D341Med (cell line): ENCODE measurements around the gene GJB5.
"Not testable (repeated sequence)": the region's sequence is repeated elsewhere in the genome, so short reads cannot be mapped to it uniquely, and the experiment has no call there.

Experiments
- DNase-seq: peaks from one replicate; pipeline ENCODE4 v3.0.0; 2012; ENCODE audit warnings: low spot score

The GJB5 gene

GRCh38 chr1:34745666-34746065, 9.2 kb upstream of the GJB5 start:
- DNase-seq, result no peak

DNA sequence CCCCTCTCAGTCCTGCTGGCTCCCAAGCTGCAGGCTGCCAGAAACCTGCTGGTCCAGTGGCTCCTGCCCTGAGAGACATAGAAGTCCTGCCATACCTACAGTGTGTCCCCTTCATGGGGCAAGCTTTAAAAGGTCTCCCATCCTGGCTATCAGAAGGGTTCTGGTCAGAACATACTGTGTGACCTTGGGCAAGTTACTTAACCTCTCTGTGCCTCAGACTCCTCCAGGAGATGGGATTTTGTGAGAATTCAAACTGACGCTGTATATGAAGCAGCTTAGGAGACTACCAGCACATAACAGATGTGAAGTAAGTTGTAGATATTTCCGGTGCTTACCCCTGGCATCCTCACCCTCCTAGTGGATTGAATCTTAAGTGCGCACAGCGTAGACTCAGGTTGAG, 8.7 kb upstream of the GJB5 start:
- no peak for DNase-seq

DNA sequence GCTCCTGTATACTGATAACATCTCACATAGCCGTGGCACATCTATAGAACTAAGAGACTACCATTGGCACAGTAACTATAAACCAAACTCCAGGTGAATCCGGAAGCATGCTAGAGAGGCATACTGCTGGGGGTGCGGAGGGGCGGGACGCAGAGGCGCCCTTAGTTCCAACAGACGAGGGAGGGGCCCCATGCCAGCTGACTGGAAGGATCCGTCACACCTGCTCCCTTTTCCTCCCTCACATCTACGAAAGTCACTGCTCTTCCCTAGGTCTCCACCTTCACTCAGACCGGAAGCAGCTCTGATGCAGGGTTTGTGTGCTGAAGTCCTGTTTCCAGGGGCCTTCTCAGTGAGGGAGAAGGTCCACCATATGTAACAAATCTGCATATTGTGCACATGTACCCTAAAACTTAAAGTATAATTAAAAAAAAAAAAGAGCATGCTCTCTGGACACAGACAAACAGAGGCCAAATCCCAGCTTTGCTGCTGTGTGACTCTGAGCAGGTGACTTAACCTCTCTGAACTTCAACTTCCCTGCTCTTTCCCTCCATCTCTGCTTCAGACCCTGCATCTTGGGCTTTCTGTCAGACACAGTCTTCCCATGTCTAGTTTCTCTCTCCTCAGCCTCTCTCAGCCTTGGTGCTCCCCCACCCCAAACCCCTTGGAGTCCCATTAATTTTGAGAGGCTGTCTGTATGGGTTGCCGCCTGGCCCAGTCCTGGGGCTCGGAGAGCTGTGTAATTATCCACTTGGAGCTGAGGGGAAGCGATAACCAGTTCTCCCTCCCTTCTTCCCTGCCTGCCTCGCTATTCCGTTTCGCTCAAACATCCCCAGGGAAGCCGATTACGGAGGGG, 7.8 kb upstream of the GJB5 start:
- no peak for DNase-seq

- DNase-seq, result no peak
Observed at GRCh38 chr1:34747638-34747941, 7.3 kb upstream of the GJB5 start.

GRCh38 chr1:34749992-34750391, 4.9 kb upstream of the GJB5 start:
- DNase-seq, result no peak

DNA sequence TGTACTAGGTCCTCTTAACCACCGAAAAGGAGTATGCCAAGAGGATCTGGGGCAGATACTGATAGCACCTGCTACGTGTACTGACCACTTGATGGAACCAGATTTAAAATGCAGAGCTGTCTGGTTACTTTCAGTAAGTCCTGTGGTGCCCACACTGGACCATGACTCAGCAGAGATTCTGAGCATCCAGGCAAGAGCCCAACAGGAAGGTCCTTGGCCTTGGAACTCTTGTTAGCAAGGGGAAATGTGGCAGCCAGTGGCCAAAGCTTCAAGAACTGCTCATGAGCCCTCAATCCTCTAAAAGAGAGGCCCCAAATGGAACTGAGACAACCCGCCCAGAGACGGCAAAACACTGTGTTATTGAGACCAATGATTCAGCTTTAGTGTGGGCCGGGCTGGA, 4.2 kb upstream of the GJB5 start:
- DNase-seq, result no peak

GRCh38 chr1:34753163-34753562, 1.7 kb upstream of the GJB5 start:
- DNase-seq, result no peak

DNA sequence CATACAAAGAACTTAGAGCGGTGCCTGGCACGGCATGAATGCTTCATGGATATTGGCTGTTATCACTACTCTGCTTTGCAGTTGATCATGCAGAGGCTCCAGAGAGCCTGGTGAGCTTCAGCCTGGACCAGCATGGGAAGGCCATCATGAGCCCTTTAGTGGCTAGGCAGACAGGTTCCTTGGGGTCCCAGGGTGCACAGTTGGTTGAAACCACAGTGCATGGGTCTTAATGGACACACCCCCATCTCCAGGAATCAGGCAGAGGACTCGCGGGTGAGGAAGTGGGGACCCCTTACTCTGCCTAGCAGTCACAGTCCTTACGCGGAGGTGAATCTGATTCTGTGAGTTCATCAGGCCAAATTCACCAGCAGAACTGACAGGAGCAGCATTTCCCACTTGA, 1.1 kb downstream of the GJB5 start:
- no peak for DNase-seq

- no peak for DNase-seq
Observed at GRCh38 chr1:34757386-34757785, 2.5 kb downstream of the GJB5 start.

DNA sequence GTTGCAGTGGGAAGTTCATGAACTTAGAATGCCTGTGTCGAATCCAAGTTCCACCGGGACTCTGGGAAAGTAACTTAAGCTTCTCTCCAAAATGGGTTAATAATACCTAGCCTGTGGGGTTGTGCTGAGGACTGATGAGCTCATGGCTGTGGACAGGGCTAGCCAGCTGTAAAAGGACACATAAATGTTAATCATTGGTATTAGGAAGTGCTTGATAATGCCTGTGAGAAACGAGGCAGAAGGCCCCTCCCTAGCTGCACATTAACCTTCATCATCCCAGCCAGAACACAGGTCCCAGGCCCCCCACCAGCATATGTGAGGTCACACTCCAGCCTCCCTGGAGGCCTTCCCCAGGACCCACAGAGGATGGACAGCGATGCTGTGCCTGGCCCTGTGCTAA, 3.9 kb downstream of the GJB5 start:
- no peak for DNase-seq

DNA sequence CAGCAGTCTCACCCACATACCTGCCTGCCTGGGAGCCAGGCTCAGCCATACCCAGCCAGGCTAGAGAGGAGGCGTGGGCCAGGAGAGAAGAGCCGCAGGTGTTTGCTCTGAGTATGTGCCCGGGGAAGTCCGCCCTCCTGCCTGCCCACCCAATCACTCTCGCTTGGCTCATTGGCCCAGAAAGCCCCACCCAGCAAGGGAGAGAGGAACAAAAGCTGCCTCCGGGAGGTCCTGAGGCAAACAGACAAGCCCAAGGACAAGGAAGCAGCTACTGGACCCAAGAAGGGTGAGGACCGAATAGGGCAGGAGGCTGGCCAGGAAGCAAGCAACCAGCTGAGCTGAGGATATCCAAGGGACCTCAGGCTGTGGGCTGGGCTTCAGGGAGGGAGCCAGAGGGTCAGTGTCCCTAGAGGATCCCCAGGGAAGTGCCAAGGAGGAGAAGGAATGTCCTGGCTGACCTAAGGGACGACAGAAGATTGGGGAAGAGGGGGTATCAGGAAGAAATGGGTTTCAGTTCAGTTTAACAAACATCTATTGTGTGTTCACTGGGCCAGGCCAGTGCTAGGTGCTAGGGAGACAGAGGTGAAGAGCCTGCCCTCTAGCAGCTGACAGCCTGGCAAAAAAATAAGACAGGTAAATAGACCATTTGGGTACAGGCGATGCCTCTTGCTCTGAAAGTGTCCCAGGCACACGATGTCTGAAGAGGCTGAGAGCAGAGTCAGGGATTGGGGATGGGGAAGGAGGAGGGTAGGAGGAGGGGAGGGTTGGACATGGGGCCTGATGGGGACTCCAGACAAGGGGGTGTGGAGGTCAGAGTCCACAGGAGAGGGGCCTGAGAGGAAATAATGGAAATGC, 4.9 kb downstream of the GJB5 start, which contains the start of gene GJB4:
Gene GJB4, plus strand, starts transcription at position 238 of the 855 bp plus-strand sequence. CDS start 1,515 bp downstream, outside the sequence.
- no peak for DNase-seq

DNA sequence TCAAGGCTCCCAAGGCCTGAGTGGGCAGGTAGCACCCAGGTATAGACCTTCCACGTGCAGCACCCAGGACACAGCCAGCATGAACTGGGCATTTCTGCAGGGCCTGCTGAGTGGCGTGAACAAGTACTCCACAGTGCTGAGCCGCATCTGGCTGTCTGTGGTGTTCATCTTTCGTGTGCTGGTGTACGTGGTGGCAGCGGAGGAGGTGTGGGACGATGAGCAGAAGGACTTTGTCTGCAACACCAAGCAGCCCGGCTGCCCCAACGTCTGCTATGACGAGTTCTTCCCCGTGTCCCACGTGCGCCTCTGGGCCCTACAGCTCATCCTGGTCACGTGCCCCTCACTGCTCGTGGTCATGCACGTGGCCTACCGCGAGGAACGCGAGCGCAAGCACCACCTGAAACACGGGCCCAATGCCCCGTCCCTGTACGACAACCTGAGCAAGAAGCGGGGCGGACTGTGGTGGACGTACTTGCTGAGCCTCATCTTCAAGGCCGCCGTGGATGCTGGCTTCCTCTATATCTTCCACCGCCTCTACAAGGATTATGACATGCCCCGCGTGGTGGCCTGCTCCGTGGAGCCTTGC, 6.4 kb downstream of the GJB5 start:
- no peak for DNase-seq

- no peak for DNase-seq
Observed at GRCh38 chr1:34761776-34762307, 7.0 kb downstream of the GJB5 start.

DNA sequence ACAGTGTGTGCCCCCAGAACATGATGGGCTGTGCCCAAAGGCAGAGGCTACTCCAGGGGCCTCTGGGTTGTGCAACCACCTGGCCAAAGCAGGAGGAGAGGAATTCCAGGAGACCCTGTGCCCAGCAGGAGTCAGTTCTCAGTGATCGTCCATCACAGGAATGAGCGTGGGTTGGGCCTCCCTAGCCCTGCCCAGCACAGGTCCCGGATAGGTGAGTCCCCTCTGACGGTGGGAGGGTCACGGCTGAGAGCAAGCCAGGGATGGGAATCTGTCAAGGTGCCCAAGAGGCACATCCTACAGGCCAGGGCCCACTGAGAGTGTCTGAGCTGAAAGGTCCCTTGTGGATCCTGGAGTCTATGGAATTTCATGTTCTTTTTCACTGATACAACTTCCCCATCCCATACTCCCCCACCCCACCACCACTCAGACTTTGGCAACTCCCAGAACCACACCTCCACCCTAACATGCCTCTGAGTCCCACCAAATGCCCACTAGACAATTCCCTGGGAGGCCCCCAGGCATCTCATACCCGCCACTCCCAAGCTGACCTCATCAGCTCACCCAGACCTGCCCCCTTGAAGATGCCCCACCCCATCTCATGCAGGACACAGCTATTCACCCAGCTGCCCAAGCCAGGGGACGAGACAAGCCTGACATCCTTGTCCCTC, 7.8 kb downstream of the GJB5 start:
- no peak for DNase-seq

DNA sequence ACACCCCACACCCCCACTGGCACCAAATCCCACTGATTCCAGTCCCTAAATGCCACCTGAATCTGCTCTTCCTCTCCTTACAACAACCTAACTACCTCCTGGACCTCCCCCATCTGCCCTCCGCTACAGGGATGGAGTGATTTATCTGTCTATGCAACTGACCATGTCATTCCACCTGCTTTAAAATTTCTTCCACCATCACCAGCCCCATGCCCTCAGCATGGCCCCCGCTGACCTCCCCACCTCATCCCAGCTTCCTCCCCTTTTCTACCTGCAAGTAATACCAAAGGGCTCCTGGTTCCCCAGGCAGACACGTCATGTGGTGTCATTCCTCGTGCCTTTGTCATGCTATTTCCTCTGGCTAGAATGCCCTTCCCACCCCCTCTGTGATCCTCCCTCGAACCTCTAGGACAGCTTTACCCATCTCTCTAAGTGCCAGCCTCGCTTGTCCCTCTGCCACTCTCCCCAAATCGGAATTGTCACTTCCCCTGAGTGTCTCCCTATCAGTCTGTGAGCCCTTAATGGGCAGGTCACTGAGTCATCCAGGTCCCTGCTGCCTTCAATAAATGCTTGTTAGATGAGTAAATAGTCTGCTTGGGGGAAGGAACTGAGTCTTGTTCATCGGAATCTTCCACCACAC, 8.4 kb downstream of the GJB5 start:
- no peak for DNase-seq

DNA sequence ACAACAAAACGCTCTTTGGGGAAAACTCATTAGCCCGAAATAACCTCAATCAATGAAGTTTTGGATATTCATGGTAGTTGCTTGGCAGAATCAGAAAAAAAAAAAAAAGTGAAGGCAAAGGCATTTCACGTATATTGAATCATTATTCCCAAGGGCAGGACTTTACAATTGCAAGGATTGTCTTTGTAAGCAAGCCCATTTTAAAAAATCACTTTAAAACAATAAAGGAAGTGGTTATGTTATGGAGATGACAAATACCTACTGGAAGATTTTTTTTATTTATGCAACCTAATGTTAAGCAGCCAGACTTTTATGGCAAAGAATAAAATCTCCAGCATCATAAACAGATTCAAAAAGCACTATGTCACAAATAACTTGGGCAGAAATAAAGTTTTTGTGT, 14.0 kb downstream of the GJB5 start:
- DNase-seq, result no peak

DNA sequence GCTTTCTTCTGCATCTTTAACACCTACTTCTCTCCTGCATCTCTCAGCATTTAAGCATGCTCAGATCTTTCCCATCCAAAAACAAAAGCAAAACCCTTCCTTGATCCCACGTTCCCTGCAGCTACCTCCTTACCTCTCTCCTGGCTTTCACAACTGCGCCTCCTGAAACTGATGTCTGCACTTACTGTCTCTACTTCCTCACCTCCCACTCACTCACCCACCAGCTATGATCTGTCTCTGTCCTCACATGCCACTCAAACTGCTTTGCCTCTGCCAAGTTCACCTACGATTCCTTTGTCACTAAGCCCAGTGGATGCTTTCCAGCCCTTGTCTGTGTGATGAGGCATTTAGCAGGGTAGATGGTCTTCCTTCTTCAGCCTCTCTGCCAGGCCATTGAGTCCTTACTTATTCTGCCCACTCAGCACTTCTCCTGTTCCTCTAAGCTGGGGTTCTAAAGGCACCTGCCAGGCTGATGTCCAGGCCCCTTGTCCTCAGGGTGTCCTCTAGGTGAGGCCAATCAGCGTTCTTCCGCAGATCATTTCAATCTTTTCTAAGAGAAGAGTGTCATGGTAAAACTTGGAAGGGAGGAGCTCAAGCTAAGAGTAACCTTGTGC, 16.2 kb downstream of the GJB5 start:
- no peak for DNase-seq

- no peak for DNase-seq
Observed at GRCh38 chr1:34771573-34772371, 16.9 kb downstream of the GJB5 start.

DNA sequence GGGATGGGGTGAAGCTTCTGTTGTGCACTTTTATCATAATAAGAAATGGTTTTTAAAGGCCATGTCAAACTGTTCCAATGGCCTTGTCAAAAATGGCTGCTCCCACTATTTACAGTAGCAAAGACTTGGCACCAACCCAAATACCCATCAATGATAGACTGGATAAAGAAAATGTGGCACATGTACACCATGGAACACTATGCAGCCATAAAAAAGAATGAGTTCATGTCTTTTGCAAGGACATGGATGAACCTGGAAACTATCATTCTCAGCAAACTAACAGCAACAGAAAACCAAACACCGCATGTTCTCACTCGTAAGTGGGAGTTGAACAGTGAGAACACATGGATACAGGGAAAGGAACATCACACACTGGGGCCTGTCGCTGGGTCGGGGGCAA, 18.3 kb downstream of the GJB5 start:
- not testable (repeated sequence) for DNase-seq

DNA sequence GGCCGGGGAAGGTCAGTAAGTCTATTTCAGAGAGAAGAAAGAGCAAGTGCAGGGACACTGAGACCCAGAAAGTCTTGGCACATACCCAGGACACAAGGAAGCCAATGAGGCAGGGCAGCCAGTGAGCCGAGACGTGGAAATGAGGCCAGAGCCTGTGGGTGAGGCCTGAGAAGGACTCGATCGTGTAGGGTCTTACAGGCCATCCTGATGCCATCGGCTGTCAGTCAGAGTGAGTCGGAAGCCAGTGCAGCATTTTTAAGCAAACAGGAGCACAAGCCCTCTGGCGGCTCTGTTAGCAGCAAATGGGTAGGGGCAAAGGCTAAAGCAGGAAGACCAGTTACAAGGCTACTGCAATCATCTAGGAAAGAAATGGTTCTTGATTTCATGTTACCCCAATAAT, 20.1 kb downstream of the GJB5 start:
- DNase-seq, result no peak
